K562 (cell line): ENCODE data around the gene FAM177B. TPM values are rescaled to one million over a fixed set of nuclear protein-coding genes. Genes with fewer than 3 reads are reported as not detected.

ENCODE experiments used
- ATAC-seq: fragments of 200-7000 bp; cut with Tn5 transposase; 3 replicates; pipeline ENCODE4 v1.9.1; 2020; ENCODE audit warnings: moderate library complexity
- BruUV-seq: library from RNA; stranded (reverse); fragments of 400-500 nt; replicated peaks from 2 replicates; lab custom pipeline; 2021; lab: Mats Ljungman, UMichigan
- CTCF ChIA-PET: fragments of 300-600 bp; formaldehyde crosslinking; extraction: SDS; loops from one replicate; lab custom pipeline; 2021; ENCODE audit warnings: low intra/inter-chr PET ratio; lab: Yijun Ruan, JAX
- POLR2A ChIA-PET: fragments of 300-600, 350-650 bp; sonication (Branson Sonifier 250); formaldehyde crosslinking; extraction: SDS; loops from one replicate; lab custom pipeline; 2021; ENCODE audit warnings: antibody characterized with exemption, inconsistent platforms; lab: Yijun Ruan, JAX
- DNase-seq, 4 experiments: peaks; one replicate each; pipeline versions ENCODE4 v3.0.0 to v3.0.0-alpha.2; 2011 to 2018; ENCODE audit warnings: low spot score in 3 of 4, mixed read lengths in 3 of 4; ENCODE audit errors: extremely low read depth in 1 of 4
- FAIRE-seq: peaks from 2 replicates; lab custom pipeline; 2011; peaks lifted over from hg19 to GRCh38; lab: Jason Lieb, UNC
- H2AFZ ChIP-seq: 2 replicates; pipeline ENCODE4 v1.6.0; 2011; ENCODE audit warnings: low read depth, low read length, control low read depth, inconsistent platforms
- H3K27ac ChIP-seq: fragments of 200-600 bp; 3 replicates; pipeline ENCODE4 v1.8.0; 2011; ENCODE audit warnings: low read depth, mild to moderate bottlenecking, control low read depth, inconsistent platforms, low read length, moderate library complexity, mixed read lengths; ENCODE audit errors: extremely low read depth
- H3K27me3 ChIP-seq, 2 experiments: fragments of 300-600 bp in 1 of 2; 2 replicates in 1 of 2; 3 replicates in 1 of 2; pipeline versions ENCODE4 v1.6.0 to v1.8.0; 2011; ENCODE audit warnings: inconsistent platforms in 2 of 2, low read length in 2 of 2, mild to moderate bottlenecking in 1 of 2, mixed read lengths in 1 of 2, moderate library complexity in 1 of 2; ENCODE audit not compliant: control insufficient read depth in 2 of 2, insufficient read depth in 2 of 2
- H3K36me3 ChIP-seq: fragments of 300-600 bp; 3 replicates; pipeline ENCODE4 v1.8.0; 2011; ENCODE audit warnings: mild to moderate bottlenecking, low read length, inconsistent platforms; ENCODE audit not compliant: control insufficient read depth, insufficient read depth
- H3K4me1 ChIP-seq, 2 experiments: fragments of 200-600 bp in 1 of 2; replicated peaks in 1 of 2; 2 replicates in 1 of 2; 3 replicates in 1 of 2; pipeline versions ENCODE4 v1.5.1 to v1.8.0; 2011; ENCODE audit warnings: inconsistent platforms in 2 of 2, low read length in 2 of 2, mild to moderate bottlenecking in 1 of 2, mixed read lengths in 1 of 2, moderate library complexity in 1 of 2; ENCODE audit not compliant: control insufficient read depth in 2 of 2, insufficient read depth in 2 of 2
- H3K4me2 ChIP-seq: 2 replicates; pipeline ENCODE4 v1.6.1; 2011; ENCODE audit warnings: low read length, control low read depth, inconsistent platforms, mixed read lengths; ENCODE audit not compliant: insufficient read depth
- H3K4me3 ChIP-seq: fragments of 200-600 bp; sonication (generic), shearing (Covaris generic); 2 replicates; pipeline ENCODE4 v1.5.1; 2016; ENCODE audit warnings: control low read depth, inconsistent platforms
- H3K79me2 ChIP-seq: fragments of 200-600 bp; 3 replicates; pipeline ENCODE4 v1.8.0; 2011; ENCODE audit warnings: low read length, inconsistent platforms; ENCODE audit not compliant: control insufficient read depth, insufficient read depth
- H3K9ac ChIP-seq, 2 experiments: 2 replicates each; pipeline versions ENCODE4 v1.6.0 to v1.6.1; 2011; ENCODE audit warnings: low read depth in 2 of 2, low read length in 2 of 2, control low read depth in 1 of 2, inconsistent platforms in 1 of 2, mild to moderate bottlenecking in 1 of 2, mixed read lengths in 1 of 2; ENCODE audit not compliant: insufficient read depth in 1 of 2
- H3K9me1 ChIP-seq: one replicate; pipeline ENCODE4 v1.6.0; 2011; ENCODE audit warnings: inconsistent platforms, mild to moderate bottlenecking, low read length, moderate library complexity; ENCODE audit not compliant: control insufficient read depth, insufficient read depth
- H3K9me3 ChIP-seq: replicated peaks from 2 replicates; pipeline ENCODE4 v1.5.1; 2011; ENCODE audit warnings: low read depth, low read length, inconsistent platforms; ENCODE audit not compliant: control insufficient read depth, insufficient read depth
- H4K20me1 ChIP-seq: replicated peaks from 2 replicates; pipeline ENCODE4 v1.6.1; 2011; ENCODE audit warnings: low read length, inconsistent platforms, mixed read lengths; ENCODE audit not compliant: control insufficient read depth, insufficient read depth
- CAMTA2 ChIP-seq: fragments of 250-450 bp; sonication (Bioruptor Pico); conservative IDR thresholded peaks from 2 replicates; pipeline ENCODE4 v1.5.1; 2022
- ILK ChIP-seq: fragments of 450-650 bp; IDR thresholded peaks from 2 replicates; pipeline ENCODE4 v1.6.1; 2016; ENCODE audit warnings: missing genetic modification characterization, low read depth, mild to moderate bottlenecking, missing compliant biosample characterization, moderate library complexity, borderline replicate concordance
- RBBP5 ChIP-seq: fragments of 200-600 bp; sonication (generic); IDR thresholded peaks from 2 replicates; pipeline ENCODE4 v1.6.1; 2012; ENCODE audit warnings: borderline replicate concordance, mild to moderate bottlenecking, low read length, control low read depth, inconsistent platforms; ENCODE audit not compliant: insufficient read depth, poor library complexity, severe bottlenecking
- ZNF124 ChIP-seq: sonication (generic); formaldehyde crosslinking; IDR thresholded peaks from 2 replicates; pipeline ENCODE4 v1.8.1; 2022; ENCODE audit warnings: missing genetic modification reagents
- ZNF507 ChIP-seq: conservative IDR thresholded peaks from 2 replicates; pipeline ENCODE4 v1.6.1; 2017; ENCODE audit warnings: missing genetic modification characterization, missing compliant biosample characterization
- ZNF699 ChIP-seq: fragments of 250-450 bp; sonication (Bioruptor Pico); IDR thresholded peaks from 2 replicates; pipeline ENCODE4 v1.8.0; 2021; ENCODE audit warnings: mild to moderate bottlenecking, moderate library complexity; ENCODE audit not compliant: insufficient replicate concordance
- ZNF766 ChIP-seq: fragments of 200-800 bp; sonication (Bioruptor generic); conservative IDR thresholded peaks from 2 replicates; pipeline ENCODE4 v1.6.1; 2016; ENCODE audit warnings: missing genetic modification characterization, missing compliant biosample characterization
- WGBS: fragments of 100-300 bp; shearing (Covaris generic); methylation state at CpG from one replicate; pipeline ENCODE4 v1.1.6; 2016; ENCODE audit warnings: low coverage, mixed read lengths; ENCODE audit not compliant: insufficient coverage; ENCODE audit errors: missing lambda C conversion rate; 5-methylcytosine and 5-hydroxymethylcytosine counted together
- in situ Hi-C: fragments of 300-500 bp; cut with MboI; formaldehyde crosslinking; loops from 4 replicates; pipeline ENCODE4 v1.15.0; 2018; ENCODE audit warnings: inconsistent platforms, mixed read lengths
- intact Hi-C: fragments of 100-400 bp; cut with micrococcal nuclease; formaldehyde crosslinking; loops from 2 replicates; pipeline ENCODE4 v1.14.2; 2022
- polyA plus RNA-seq, 8 experiments: library from polyadenylated mRNA; depleted of rRNA in 4 of 8; stranded (reverse) in 5 of 8; unstranded in 3 of 8; fragments of >200 nt; fragmentation: Nextera tagmentation in 2 of 8; fragmentation: Illumina TruSeq in 1 of 8; extraction: Ambion mirVana in 2 of 8; extraction: Trizol in 1 of 8; gene quantifications; 2 replicates each; pipeline versions ENCODE4 v1.2.1 to v1.2.3, GENCODE V29; 2011 to 2014; ENCODE audit warnings: inconsistent platforms in 1 of 8, missing spikeins in 1 of 8
- total RNA-seq, 7 experiments: library from RNA; depleted of rRNA in 6 of 7; stranded (reverse); fragments of >200 nt in 6 of 7; fragmentation: Illumina TruSeq in 2 of 7; extraction: Trizol in 2 of 7; gene quantifications; 2 replicates each; pipeline versions ENCODE4 v1.2.1 to v1.2.3, GENCODE V29; 2011 to 2021; ENCODE audit warnings: low replicate concordance in 1 of 7
- TF ChIP-seq, protein P1 (sequence below), 3 experiments: fragments of 200-800 bp in 1 of 3; sonication (Bioruptor generic) in 1 of 3; sonication (generic) in 1 of 3; formaldehyde crosslinking in 1 of 3; IDR thresholded peaks; 2 replicates each; pipeline versions ENCODE4 v1.6.1 to v1.8.0; 2016 to 2022; ENCODE audit warnings: mild to moderate bottlenecking in 2 of 3, missing compliant biosample characterization in 2 of 3, missing genetic modification characterization in 2 of 3, missing genetic modification reagents in 1 of 3
- TF ChIP-seq, protein P2 (sequence below): fragments of 250-450 bp; sonication (Bioruptor Pico); IDR thresholded peaks from 2 replicates; pipeline ENCODE4 v1.5.0; 2020; ENCODE audit warnings: mild to moderate bottlenecking
- TF ChIP-seq, protein P3 (sequence below), 2 experiments: IDR thresholded peaks; 2 replicates each; pipeline ENCODE4 v1.6.1; 2012; ENCODE audit warnings: improper control_type of control experiment in 2 of 2, low read depth in 2 of 2, low read length in 2 of 2, borderline replicate concordance in 1 of 2
- TF ChIP-seq, protein P4 (sequence below): fragments of 200-800 bp; sonication (Bioruptor generic); IDR thresholded peaks from 2 replicates; pipeline ENCODE4 v1.6.1; 2016; ENCODE audit warnings: missing genetic modification characterization, missing compliant biosample characterization

Gene FAM177B
- total and polyA plus RNA-seq, 9 of the 15 experiments (the other 6 are each of a cell fraction or from before 2014, with no cell fraction given) = not detected

DNA sequence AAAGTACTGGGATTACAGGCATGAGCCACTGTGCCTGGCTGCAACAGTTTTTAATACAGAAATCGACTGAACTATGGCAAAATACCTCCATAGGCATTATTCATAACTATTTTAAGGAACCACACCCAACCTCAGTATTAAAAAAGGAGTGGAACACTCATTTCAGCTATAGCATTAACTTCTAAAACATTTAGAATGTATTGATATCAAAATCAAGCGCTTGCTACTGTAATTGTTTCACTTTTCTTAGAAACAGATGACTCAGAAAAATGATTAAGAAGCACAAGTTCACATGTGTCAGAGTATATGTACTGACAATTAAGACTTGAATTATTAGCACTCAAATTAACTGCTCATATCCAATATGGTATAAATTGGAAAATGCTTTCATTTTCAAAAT lies 39.8 kb upstream of the FAM177B start:
- H3K4me3 ChIP-seq = no peak overlapping the region
- no peaks in the 10 kb centered on the region for H3K4me1 ChIP-seq
- in situ Hi-C loops (no loop called here), intact Hi-C loops (loop anchor here (5.0 kb wide), 1 partner anchor 35 kb away; no protein-coding TSS in a partner anchor)
- H3K36me3 ChIP-seq = peaks cover 28% of the 10 kb centered on the region
- H4K20me1 ChIP-seq = no peaks in the 10 kb centered on the region
- ATAC-seq = no peak
- TF ChIP-seq RBBP5 (no peak), ZNF124 (no peak), ZNF699 (no peak), CAMTA2 (CRISPR knock-in tag) (no peak), ILK (no peak), ZNF766 (CRISPR knock-in tag) (no peak), ZNF507 (tag) (no peak)
- TF ChIP-seq, protein P1, sequence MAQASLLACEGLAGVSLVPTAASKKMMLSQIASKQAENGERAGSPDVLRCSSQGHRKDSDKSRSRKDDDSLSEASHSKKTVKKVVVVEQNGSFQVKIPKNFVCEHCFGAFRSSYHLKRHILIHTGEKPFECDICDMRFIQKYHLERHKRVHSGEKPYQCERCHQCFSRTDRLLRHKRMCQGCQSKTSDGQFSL (CRISPR knock-in tag; IDR thresholded peaks at IDR 0.05) = no peak
- TF ChIP-seq, protein P1 (tag; IDR thresholded peaks at IDR 0.05) = no peak
- TF ChIP-seq, protein P2, sequence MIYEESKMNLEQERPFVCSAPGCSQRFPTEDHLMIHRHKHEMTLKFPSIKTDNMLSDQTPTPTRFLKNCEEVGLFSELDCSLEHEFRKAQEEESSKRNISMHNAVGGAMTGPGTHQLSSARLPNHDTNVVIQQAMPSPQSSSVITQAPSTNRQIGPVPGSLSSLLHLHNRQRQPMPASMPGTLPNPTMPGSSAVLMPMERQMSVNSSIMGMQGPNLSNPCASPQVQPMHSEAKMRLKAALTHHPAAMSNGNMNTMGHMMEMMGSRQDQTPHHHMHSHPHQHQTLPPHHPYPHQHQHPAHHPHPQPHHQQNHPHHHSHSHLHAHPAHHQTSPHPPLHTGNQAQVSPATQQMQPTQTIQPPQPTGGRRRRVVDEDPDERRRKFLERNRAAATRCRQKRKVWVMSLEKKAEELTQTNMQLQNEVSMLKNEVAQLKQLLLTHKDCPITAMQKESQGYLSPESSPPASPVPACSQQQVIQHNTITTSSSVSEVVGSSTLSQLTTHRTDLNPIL (CRISPR knock-in tag) = no peak
- TF ChIP-seq, protein P3, sequence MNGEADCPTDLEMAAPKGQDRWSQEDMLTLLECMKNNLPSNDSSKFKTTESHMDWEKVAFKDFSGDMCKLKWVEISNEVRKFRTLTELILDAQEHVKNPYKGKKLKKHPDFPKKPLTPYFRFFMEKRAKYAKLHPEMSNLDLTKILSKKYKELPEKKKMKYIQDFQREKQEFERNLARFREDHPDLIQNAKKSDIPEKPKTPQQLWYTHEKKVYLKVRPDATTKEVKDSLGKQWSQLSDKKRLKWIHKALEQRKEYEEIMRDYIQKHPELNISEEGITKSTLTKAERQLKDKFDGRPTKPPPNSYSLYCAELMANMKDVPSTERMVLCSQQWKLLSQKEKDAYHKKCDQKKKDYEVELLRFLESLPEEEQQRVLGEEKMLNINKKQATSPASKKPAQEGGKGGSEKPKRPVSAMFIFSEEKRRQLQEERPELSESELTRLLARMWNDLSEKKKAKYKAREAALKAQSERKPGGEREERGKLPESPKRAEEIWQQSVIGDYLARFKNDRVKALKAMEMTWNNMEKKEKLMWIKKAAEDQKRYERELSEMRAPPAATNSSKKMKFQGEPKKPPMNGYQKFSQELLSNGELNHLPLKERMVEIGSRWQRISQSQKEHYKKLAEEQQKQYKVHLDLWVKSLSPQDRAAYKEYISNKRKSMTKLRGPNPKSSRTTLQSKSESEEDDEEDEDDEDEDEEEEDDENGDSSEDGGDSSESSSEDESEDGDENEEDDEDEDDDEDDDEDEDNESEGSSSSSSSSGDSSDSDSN (IDR thresholded peaks at IDR 0.05; ENCODE audit: borderline replicate concordance in 1 of 2, low read depth in 2 of 2, low read length in 2 of 2) = no peak
- TF ChIP-seq, protein P4, sequence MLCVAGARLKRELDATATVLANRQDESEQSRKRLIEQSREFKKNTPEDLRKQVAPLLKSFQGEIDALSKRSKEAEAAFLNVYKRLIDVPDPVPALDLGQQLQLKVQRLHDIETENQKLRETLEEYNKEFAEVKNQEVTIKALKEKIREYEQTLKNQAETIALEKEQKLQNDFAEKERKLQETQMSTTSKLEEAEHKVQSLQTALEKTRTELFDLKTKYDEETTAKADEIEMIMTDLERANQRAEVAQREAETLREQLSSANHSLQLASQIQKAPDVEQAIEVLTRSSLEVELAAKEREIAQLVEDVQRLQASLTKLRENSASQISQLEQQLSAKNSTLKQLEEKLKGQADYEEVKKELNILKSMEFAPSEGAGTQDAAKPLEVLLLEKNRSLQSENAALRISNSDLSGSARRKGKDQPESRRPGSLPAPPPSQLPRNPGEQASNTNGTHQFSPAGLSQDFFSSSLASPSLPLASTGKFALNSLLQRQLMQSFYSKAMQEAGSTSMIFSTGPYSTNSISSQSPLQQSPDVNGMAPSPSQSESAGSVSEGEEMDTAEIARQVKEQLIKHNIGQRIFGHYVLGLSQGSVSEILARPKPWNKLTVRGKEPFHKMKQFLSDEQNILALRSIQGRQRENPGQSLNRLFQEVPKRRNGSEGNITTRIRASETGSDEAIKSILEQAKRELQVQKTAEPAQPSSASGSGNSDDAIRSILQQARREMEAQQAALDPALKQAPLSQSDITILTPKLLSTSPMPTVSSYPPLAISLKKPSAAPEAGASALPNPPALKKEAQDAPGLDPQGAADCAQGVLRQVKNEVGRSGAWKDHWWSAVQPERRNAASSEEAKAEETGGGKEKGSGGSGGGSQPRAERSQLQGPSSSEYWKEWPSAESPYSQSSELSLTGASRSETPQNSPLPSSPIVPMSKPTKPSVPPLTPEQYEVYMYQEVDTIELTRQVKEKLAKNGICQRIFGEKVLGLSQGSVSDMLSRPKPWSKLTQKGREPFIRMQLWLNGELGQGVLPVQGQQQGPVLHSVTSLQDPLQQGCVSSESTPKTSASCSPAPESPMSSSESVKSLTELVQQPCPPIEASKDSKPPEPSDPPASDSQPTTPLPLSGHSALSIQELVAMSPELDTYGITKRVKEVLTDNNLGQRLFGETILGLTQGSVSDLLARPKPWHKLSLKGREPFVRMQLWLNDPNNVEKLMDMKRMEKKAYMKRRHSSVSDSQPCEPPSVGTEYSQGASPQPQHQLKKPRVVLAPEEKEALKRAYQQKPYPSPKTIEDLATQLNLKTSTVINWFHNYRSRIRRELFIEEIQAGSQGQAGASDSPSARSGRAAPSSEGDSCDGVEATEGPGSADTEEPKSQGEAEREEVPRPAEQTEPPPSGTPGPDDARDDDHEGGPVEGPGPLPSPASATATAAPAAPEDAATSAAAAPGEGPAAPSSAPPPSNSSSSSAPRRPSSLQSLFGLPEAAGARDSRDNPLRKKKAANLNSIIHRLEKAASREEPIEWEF (CRISPR knock-in tag) = no peak
- TF ChIP-seq, all 486 proteins: peak for 0
- POLR2A ChIA-PET = interaction anchor here (1.1 to 1.2 kb wide), 3 partner anchors 14 to 21 kb away, joined by 3 to 4 read pairs (median 3); partner anchors contain the start of genes AIDA and BROX
- DNase-seq = no peak
- Histone ChIP-seq H3K27ac (no peak overlapping the region), H3K4me2 (no peak overlapping the region), H2AFZ (no peak overlapping the region), H3K79me2 (no peaks in the 10 kb centered on the region; the same call in 2 of the 3 replicates), H3K27me3 (no peaks in the 10 kb centered on the region), H3K9ac (no peak overlapping the region), H3K9me1 (no peaks in the 10 kb centered on the region), H3K9me3 (no peaks in the 10 kb centered on the region)
- FAIRE-seq = no peak
- no TSS peak for BruUV-seq
- 70% methylated on average over 2 of the region's 2 CpGs for whole genome bisulfite sequencing
- CTCF ChIA-PET = no interaction called here
